ENCODE measurements around the gene MARF1. TPM values are rescaled to one million over a fixed set of nuclear protein-coding genes. Genes with fewer than 3 reads are reported as not detected.
A peak's percentile ranks its signal among the peaks of the same experiment; 100 is the strongest.
"Not testable (repeated sequence)": the region's sequence is repeated elsewhere in the genome, so short reads cannot be mapped to it uniquely, and the experiment has no call there.

The MARF1 gene
- total RNA-seq, 4 donors from 2014 or later, result 21.0 to 91.9 (median 42.2) TPM

DNA sequence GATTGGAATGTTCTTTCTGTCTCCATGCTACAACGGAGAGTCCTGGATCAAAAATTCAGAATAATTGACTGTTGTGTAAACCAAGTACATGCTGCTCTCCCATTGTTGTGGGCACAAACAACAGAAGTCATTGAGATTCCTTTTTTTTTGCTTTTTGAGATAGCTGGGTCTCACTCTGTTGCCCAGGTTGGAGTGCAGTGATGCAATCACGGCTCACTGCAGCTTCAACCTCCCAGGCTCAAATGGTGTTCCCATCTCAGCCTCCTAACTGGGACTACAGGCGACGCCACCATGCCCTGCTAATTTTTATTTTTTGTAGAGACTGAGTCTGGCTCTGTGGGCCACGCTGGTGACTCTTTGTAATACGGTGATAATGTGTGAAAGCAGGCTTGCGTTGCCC lies 31.6 kb upstream of the MARF1 start:
- DNase-seq, result no peak
- TF ChIP-seq, protein P1, sequence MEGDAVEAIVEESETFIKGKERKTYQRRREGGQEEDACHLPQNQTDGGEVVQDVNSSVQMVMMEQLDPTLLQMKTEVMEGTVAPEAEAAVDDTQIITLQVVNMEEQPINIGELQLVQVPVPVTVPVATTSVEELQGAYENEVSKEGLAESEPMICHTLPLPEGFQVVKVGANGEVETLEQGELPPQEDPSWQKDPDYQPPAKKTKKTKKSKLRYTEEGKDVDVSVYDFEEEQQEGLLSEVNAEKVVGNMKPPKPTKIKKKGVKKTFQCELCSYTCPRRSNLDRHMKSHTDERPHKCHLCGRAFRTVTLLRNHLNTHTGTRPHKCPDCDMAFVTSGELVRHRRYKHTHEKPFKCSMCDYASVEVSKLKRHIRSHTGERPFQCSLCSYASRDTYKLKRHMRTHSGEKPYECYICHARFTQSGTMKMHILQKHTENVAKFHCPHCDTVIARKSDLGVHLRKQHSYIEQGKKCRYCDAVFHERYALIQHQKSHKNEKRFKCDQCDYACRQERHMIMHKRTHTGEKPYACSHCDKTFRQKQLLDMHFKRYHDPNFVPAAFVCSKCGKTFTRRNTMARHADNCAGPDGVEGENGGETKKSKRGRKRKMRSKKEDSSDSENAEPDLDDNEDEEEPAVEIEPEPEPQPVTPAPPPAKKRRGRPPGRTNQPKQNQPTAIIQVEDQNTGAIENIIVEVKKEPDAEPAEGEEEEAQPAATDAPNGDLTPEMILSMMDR (IDR thresholded peaks at IDR 0.05), result no peak
- no peak for TF ChIP-seq POLR2A (IDR thresholded peaks at IDR 0.05)
- no peaks in the 10 kb centered on the region for H3K9me3 ChIP-seq
- no peaks in the 10 kb centered on the region for H3K27me3 ChIP-seq
- H3K4me1 ChIP-seq, result peaks cover 0 to 13% of the 10 kb centered on the region in 2 donors
- no peak overlapping the region for H3K4me3 ChIP-seq
- intact Hi-C loops (cut with DNase I; ENCODE audit: low total_unique reads), result no loop called here
- H3K27ac ChIP-seq, result peak overlapping the region; percentile 95 to 96
- H3K36me3 ChIP-seq, result no peaks in the 10 kb centered on the region

DNA sequence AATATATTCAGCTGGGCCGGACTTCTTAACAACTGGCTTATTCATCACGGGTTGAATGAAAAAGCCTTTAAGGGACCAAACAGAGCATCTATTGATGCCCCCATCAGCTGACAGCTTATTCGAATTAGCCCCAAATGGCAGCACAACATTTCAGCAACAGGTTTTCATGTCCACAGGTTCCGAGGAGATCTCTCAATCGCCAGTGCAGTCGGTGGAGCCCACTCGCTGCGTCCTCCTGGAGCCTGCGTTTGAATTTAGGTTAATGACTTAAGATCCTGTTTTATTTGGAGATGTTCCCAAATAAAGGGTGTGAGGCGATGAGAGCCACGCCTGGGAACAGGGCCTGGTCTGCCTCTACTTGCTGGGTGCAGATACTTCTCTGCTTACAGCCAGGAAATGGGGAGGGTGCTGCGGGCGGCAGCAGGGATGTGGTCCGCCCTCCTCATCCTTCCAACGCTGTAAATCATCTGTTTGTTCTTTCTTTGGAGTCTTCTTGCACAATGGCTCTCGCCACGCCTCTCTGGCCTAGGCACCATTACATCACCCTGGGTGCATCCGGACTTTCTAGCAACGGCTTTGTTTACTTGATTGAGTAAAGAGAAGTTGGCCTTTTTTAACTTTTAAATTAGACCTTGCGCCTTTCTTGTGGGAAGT lies 29.7 kb upstream of the MARF1 start:
- peak; percentile 94 to 98 for DNase-seq
- Histone ChIP-seq H3K27me3 (no peaks in the 10 kb centered on the region), H3K36me3 (no peaks in the 10 kb centered on the region), H3K4me3 (no peak overlapping the region), H3K4me1 (peaks cover 0 to 13% of the 10 kb centered on the region in 2 donors), H3K27ac (peak overlapping the region; percentile 95 to 96), H3K9me3 (no peaks in the 10 kb centered on the region)
- TF ChIP-seq, protein P1 (IDR thresholded peaks at IDR 0.05), result no peak
- peak; percentile 32 to 46 for TF ChIP-seq POLR2A (IDR thresholded peaks at IDR 0.05)
- intact Hi-C loops (cut with DNase I; ENCODE audit: low total_unique reads), result no loop called here

DNA sequence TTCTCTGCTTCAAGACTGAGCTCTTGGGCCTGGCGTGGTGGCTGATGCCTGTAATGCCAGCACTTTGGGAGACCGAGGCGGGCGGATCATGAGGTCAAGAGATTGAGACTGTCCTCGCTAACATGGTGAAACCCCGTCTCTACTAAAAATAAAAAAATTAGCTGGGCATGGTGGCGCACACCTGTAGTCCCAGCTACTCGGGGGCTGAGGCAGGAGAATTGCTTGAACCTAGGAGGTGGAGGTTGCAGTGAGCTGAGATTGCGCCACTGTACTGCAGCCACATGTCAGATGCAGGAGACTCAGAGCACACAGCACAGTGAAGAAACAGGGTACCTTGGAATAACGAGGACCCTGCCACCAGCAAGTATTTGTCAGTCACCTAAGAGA lies 29.2 kb upstream of the MARF1 start:
- H3K27ac ChIP-seq, result peak overlapping the region; percentile 95 to 96
- DNase-seq; intact Hi-C loops (cut with DNase I; ENCODE audit: low total_unique reads); H3K27me3 ChIP-seq; H3K4me3 ChIP-seq; H3K9me3 ChIP-seq; H3K36me3 ChIP-seq: not testable (repeated sequence)
- peaks cover 0 to 13% of the 10 kb centered on the region in 2 donors for H3K4me1 ChIP-seq

DNA sequence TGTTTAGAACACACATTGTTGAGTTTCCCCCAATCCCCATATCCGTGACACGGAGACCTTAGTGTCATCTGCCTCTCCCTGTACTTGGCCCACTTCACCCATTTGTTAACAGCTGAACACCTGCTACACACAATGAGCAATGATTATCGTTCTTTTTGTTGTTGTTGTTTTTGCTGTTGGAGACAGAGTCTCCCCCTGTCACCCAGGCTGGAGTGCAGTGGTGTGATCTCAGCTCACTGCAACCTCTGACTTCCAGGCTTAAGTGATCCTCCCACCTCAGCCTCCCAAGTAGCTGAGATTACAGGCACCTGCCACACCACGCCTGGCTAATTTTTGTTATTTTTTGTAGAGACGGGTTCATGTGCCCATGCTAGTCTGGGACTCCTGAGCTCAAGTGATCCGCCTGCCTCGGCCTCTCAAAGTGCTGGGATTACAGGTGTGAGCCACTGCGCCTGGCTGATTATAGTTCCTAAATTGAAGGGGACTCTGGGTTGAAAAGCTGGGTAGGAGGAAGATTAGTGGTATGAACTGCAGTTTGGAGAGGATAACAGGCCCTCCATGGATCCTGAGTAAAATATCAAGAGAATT lies 28.7 kb upstream of the MARF1 start:
- Histone ChIP-seq H3K4me3 (no peak overlapping the region), H3K27ac (peak overlapping the region; percentile 95 to 96), H3K36me3 (no peaks in the 10 kb centered on the region), H3K4me1 (peaks cover 0 to 13% of the 10 kb centered on the region in 2 donors), H3K9me3 (no peaks in the 10 kb centered on the region), H3K27me3 (no peaks in the 10 kb centered on the region)
- no peak for TF ChIP-seq POLR2A (IDR thresholded peaks at IDR 0.05)
- TF ChIP-seq, protein P1 (IDR thresholded peaks at IDR 0.05), result no peak
- intact Hi-C loops (cut with DNase I; ENCODE audit: low total_unique reads), result no loop called here
- DNase-seq, result no peak

DNA sequence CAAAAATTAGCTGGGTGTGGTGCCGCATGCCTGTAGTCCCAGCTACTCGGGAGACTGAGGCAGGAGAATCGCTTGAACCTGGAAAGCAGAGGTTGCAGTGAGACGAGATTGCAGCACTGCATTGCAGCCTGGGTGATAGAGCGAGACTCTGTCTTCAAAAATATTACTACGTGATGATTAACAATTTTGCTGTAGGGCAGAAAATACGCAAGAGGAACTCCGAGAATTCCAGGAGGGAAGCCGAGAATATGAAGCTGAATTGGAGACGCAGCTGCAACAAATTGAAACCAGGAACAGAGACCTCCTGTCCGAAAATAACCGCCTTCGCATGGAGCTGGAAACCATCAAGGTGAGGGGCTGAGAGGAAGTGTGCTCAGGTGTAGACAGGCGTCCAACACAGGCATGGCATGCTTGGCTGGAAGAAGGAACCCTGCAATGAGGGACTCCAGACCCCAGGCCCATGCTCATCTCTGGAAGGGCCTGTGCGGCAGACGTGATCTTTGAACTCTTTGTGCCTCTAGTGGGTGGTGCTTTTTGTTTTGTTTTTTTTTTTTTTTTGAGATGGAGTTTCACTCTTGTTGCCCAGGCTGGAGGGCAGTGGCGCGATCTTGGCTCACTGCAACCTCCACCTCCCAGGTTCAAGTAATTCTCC lies 24.3 kb upstream of the MARF1 start:
- Histone ChIP-seq H3K27ac (no peak overlapping the region), H3K27me3 (no peaks in the 10 kb centered on the region), H3K4me1 (peaks cover 0 to 5% of the 10 kb centered on the region in 2 donors), H3K4me3 (no peak overlapping the region), H3K36me3 (no peaks in the 10 kb centered on the region), H3K9me3 (no peaks in the 10 kb centered on the region)
- DNase-seq, result no peak
- no peak for TF ChIP-seq POLR2A (IDR thresholded peaks at IDR 0.05)
- TF ChIP-seq, protein P1 (IDR thresholded peaks at IDR 0.05), result no peak
- intact Hi-C loops (cut with DNase I; ENCODE audit: low total_unique reads), result no loop called here

All from uterus (tissue), 4 donors.